NCI-H2227 (cell line): ENCODE data around the gene ARAP1.

Experiments used
- DNase-seq: peaks from one replicate; lab custom pipeline; 2025; ENCODE audit not compliant: unreplicated experiment; lab: John Stamatoyannopoulos, UW

The ARAP1 gene

GRCh38 chr11:72744474-72744873 is 7.7 kb downstream of the ARAP1 start:
- no peak for DNase-seq

GRCh38 chr11:72743321-72744221 is 8.6 kb downstream of the ARAP1 start:
- DNase-seq = no peak

GRCh38 chr11:72742513-72743320 is 9.5 kb downstream of the ARAP1 start:
- no peak for DNase-seq

GRCh38 chr11:72741849-72742512 is 10.2 kb downstream of the ARAP1 start:
- no peak for DNase-seq

- no peak for DNase-seq
Measured at GRCh38 chr11:72741429-72741833, 10.8 kb downstream of the ARAP1 start.

- DNase-seq = no peak
Measured at GRCh38 chr11:72740562-72741428, 11.4 kb downstream of the ARAP1 start.

GRCh38 chr11:72740060-72740424 is 12.2 kb downstream of the ARAP1 start:
- DNase-seq = no peak

- DNase-seq = no peak
Measured at GRCh38 chr11:72739240-72740059, 12.8 kb downstream of the ARAP1 start.

GRCh38 chr11:72738199-72739141 is 13.7 kb downstream of the ARAP1 start:
- no peak for DNase-seq

- no peak for DNase-seq
Measured at GRCh38 chr11:72737336-72737735, 14.9 kb downstream of the ARAP1 start.

GRCh38 chr11:72736452-72737069 is 15.6 kb downstream of the ARAP1 start:
- no peak for DNase-seq

GRCh38 chr11:72735495-72736027 is 16.6 kb downstream of the ARAP1 start:
- no peak for DNase-seq

- no peak for DNase-seq
Measured at GRCh38 chr11:72732329-72732728, 19.9 kb downstream of the ARAP1 start.

GRCh38 chr11:72730737-72731136 is 21.5 kb downstream of the ARAP1 start:
- DNase-seq = no peak

- DNase-seq = no peak
Measured at GRCh38 chr11:72730243-72730642, 22.0 kb downstream of the ARAP1 start.

GRCh38 chr11:72727521-72727920 is 24.7 kb downstream of the ARAP1 start:
- DNase-seq = no peak

- no peak for DNase-seq
Measured at GRCh38 chr11:72726266-72727220, 25.7 kb downstream of the ARAP1 start.
